ACC112 (cell line): ENCODE data around the gene CACNA1G.
A peak's percentile ranks its signal among the peaks of the same experiment; 100 is the strongest.

ENCODE experiments used
- H2AFZ ChIP-seq: fragments of 200-600 bp; sonication (generic); one replicate; pipeline ENCODE4 v1.6.0; 2017; ENCODE audit warnings: antibody characterized with exemption, low read length; ENCODE audit not compliant: unreplicated experiment
- H3K27ac ChIP-seq: fragments of 200-600 bp; sonication (generic); 2 replicates; pipeline ENCODE4 v1.5.1; 2014; ENCODE audit warnings: low read depth, mild to moderate bottlenecking, antibody characterized with exemption, low read length, moderate library complexity
- H3K27me3 ChIP-seq: fragments of 200-600 bp; sonication (generic); 2 replicates; pipeline ENCODE4 v1.6.1; 2014; ENCODE audit warnings: mild to moderate bottlenecking, antibody characterized with exemption, low read length, moderate library complexity, mixed read lengths; ENCODE audit not compliant: insufficient read depth
- H3K36me3 ChIP-seq: fragments of 200-600 bp; sonication (generic); 2 replicates; pipeline ENCODE4 v1.6.1; 2016; ENCODE audit warnings: mild to moderate bottlenecking, antibody characterized with exemption, low read length, moderate library complexity, mixed read lengths; ENCODE audit not compliant: insufficient read depth
- H3K4me1 ChIP-seq: fragments of 200-600 bp; sonication (generic); one replicate; pipeline ENCODE4 v1.6.1; 2016; ENCODE audit warnings: low read length, mixed read lengths; ENCODE audit not compliant: insufficient read depth, unreplicated experiment, control insufficient read depth
- H3K4me3 ChIP-seq: fragments of 200-600 bp; sonication (generic); 2 replicates; pipeline ENCODE4 v1.5.1; 2014; ENCODE audit warnings: mild to moderate bottlenecking, low read depth, low read length
- H3K79me2 ChIP-seq: fragments of 200-600 bp; sonication (generic); one replicate; pipeline ENCODE4 v1.6.0; 2016; ENCODE audit warnings: low read length; ENCODE audit not compliant: control insufficient read depth, unreplicated experiment, insufficient read depth

The CACNA1G gene

GRCh38 chr17:50635732-50635981, 75.1 kb downstream of the CACNA1G start:
- H3K79me2 ChIP-seq, result peaks cover 38% of the 10 kb centered on the region
- no peak overlapping the region for H3K27ac ChIP-seq
- H3K4me1 ChIP-seq, result peaks cover 59% of the 10 kb centered on the region
- no peaks in the 10 kb centered on the region for H3K36me3 ChIP-seq
- no peak overlapping the region for H2AFZ ChIP-seq
- H3K4me3 ChIP-seq, result peak overlapping the region; percentile 87
- H3K27me3 ChIP-seq, result no peaks in the 10 kb centered on the region

- Histone ChIP-seq H2AFZ (no peak overlapping the region), H3K27ac (peak overlapping the region; percentile 74; the same call in 1 of the 2 replicates), H3K36me3 (no peaks in the 10 kb centered on the region), H3K27me3 (no peaks in the 10 kb centered on the region), H3K4me1 (peaks cover 59% of the 10 kb centered on the region), H3K79me2 (peaks cover 44% of the 10 kb centered on the region), H3K4me3 (peak overlapping the region; percentile 87)
Observed at GRCh38 chr17:50635982-50636803, 75.7 kb downstream of the CACNA1G start.

- Histone ChIP-seq H3K27ac (peak overlapping the region; percentile 74; the same call in 1 of the 2 replicates), H3K79me2 (peaks cover 49% of the 10 kb centered on the region), H3K27me3 (no peaks in the 10 kb centered on the region)
Observed at GRCh38 chr17:50636804-50637195, 76.3 kb downstream of the CACNA1G start.

DNA sequence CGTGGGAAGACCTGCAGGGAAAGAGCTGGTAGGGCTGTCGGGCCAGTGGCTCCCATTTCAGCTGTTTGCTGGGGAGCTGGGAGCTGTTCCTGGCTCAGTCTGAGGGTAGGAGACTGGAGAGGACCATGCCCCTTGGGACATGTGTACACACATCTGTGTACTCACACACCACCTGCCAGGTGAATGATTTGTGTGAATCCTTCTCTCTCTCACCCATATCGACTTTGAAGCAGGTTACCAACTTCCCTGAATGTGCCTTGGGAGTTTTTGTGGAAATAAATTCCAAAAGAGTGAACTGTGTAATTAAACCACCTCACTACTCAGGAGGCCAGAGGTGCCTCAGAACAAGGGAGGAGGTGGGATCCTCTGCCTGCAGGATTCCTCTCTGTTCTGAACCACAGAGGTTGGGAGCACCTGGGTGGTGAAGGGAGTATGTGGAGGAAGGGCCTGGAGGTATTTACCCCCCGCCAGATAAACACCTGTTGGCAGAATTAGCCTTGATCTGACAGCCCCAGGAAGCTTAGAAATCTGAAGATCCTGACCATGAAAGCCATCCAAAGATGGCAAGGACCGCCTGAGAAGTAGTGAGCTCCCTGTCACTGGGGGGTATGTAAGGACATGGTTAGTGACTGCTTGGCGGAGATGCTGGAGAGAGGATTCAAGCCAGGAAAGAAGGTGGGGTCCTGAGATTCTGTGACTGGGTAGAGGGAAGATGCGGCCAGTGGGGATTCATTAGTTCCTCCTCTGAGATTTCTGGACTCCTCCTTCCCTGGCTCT, 77.5 kb downstream of the CACNA1G start:
- Histone ChIP-seq H3K4me1 (peaks cover 59% of the 10 kb centered on the region), H3K27me3 (no peaks in the 10 kb centered on the region), H2AFZ (no peak overlapping the region), H3K79me2 (peaks cover 61% of the 10 kb centered on the region), H3K4me3 (peak overlapping the region; percentile 8), H3K27ac (peak overlapping the region; percentile 74), H3K36me3 (peaks cover 6% of the 10 kb centered on the region; the same call in 1 of the 2 replicates)

More at GRCh38 chr17:50636804-50637195, 76.3 kb downstream of the CACNA1G start:
- no peaks in the 10 kb centered on the region for H3K36me3 ChIP-seq
- peak overlapping the region; percentile 87 for H3K4me3 ChIP-seq
- peaks cover 59% of the 10 kb centered on the region for H3K4me1 ChIP-seq
- no peak overlapping the region for H2AFZ ChIP-seq

DNA sequence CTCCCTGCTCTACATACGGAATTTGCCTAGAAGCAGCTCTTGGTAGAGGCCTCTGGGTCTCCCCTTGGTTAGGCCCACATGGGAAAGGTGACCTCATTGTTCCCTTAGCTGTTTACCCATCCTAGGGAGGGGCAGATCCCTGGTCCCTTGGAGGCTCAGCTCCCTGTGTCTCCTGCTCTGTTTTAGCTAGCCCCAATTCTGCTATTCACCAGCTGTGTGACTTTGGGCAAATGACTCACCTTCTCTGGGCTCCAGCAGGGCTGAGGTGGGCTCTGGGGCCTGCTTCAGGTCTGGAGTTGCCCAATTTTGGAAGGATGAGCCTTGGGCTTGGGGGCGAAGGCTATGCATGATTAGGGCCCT, 78.1 kb downstream of the CACNA1G start:
- Histone ChIP-seq H3K27ac (peak overlapping the region; percentile 74), H3K4me3 (peak overlapping the region; percentile 8; the same call in 1 of the 2 replicates), H3K4me1 (peaks cover 62% of the 10 kb centered on the region), H2AFZ (no peak overlapping the region), H3K27me3 (no peaks in the 10 kb centered on the region), H3K36me3 (peaks cover 9% of the 10 kb centered on the region; the same call in 1 of the 2 replicates), H3K79me2 (peaks cover 67% of the 10 kb centered on the region)

DNA sequence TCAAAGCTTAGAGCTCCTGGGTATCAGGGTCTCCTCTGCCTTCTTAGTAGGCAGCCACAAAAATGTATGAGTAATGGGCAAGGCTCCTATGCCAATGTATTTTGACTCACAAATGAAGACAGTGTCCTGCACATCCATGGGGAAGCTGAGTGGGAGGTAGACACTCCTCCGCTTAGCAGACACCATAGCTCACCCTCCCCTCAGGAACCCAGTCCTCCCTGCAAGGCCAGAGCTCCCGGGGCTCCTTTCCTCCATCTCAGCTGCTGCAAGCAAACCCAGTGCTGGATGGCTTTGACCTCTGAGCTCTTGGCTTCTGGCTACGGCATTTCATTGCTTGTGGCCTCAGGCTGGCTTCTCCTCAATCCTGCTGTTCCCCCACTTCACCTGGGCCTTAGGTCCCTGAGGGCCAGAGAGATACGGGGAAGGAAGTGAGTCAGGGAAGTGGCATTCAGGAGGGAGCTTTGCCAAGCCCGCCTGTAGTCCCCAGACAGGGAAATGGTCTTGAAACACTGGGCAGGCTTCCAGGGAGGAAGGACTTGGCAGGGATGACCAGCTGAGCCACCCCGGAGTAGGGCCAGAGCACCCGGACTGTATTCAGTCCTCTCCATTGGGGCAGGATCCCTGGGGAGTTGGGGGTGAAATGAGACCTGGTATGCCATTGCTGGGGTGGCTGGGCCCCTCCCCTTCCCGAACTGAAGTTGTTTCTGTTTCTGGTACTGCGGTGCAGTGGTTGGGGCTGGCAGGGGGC, 78.6 kb downstream of the CACNA1G start:
- H3K36me3 ChIP-seq, result peaks cover 9% of the 10 kb centered on the region; the same call in 1 of the 2 replicates
- H3K4me1 ChIP-seq, result peaks cover 62% of the 10 kb centered on the region
- H3K27me3 ChIP-seq, result no peaks in the 10 kb centered on the region
- H3K4me3 ChIP-seq, result 0 out of 2 replicates have a peak overlapping the region, but pooled peaks have one; percentile 8
- peak overlapping the region; percentile 74 for H3K27ac ChIP-seq
- peaks cover 70% of the 10 kb centered on the region for H3K79me2 ChIP-seq
- H2AFZ ChIP-seq, result no peak overlapping the region

GRCh38 chr17:50640686-50641351, 80.3 kb downstream of the CACNA1G start:
- Histone ChIP-seq H3K36me3 (peaks cover 9% of the 10 kb centered on the region; the same call in 1 of the 2 replicates), H3K27me3 (no peaks in the 10 kb centered on the region), H3K27ac (peak overlapping the region; percentile 74), H3K4me3 (0 out of 2 replicates have a peak overlapping the region, but pooled peaks have one; percentile 3), H2AFZ (no peak overlapping the region), H3K4me1 (peaks cover 61% of the 10 kb centered on the region), H3K79me2 (peaks cover 56% of the 10 kb centered on the region)

DNA sequence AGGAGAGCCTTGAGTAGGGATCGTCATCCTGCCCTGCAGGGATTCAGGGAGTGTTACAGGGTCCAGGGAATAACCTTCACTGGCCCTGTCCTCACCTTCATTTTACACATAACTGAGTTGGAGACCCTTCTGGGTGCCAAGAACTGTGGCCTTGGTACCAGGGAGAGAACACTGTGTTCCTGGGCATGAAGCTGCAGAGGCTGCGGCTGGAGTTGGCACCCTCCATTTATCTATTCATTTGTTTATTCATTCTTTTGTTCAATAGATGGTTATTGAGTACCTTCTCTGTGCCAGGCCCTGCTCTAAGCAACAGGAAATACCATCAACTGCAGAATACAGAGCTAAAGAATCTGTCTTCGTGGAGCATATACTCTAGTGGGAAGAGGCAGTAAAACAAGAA, 80.8 kb downstream of the CACNA1G start:
- Histone ChIP-seq H3K79me2 (peaks cover 50% of the 10 kb centered on the region), H3K27ac (peak overlapping the region; percentile 74), H2AFZ (no peak overlapping the region), H3K27me3 (no peaks in the 10 kb centered on the region), H3K4me1 (peaks cover 56% of the 10 kb centered on the region), H3K36me3 (peaks cover 10% of the 10 kb centered on the region; the same call in 1 of the 2 replicates), H3K4me3 (0 out of 2 replicates have a peak overlapping the region, but pooled peaks have one; percentile 3)

- Histone ChIP-seq H2AFZ (no peak overlapping the region), H3K27me3 (no peaks in the 10 kb centered on the region), H3K4me3 (no peak overlapping the region), H3K36me3 (peaks cover 13% of the 10 kb centered on the region; the same call in 1 of the 2 replicates), H3K79me2 (peaks cover 47% of the 10 kb centered on the region), H3K4me1 (peaks cover 48% of the 10 kb centered on the region), H3K27ac (0 out of 2 replicates have a peak overlapping the region, but pooled peaks have one; percentile 18)
Observed at GRCh38 chr17:50642071-50642721, 81.7 kb downstream of the CACNA1G start.
